Measurements from ENCODE around the gene ITPRIPL1.

ITPRIPL1 gene

DNA sequence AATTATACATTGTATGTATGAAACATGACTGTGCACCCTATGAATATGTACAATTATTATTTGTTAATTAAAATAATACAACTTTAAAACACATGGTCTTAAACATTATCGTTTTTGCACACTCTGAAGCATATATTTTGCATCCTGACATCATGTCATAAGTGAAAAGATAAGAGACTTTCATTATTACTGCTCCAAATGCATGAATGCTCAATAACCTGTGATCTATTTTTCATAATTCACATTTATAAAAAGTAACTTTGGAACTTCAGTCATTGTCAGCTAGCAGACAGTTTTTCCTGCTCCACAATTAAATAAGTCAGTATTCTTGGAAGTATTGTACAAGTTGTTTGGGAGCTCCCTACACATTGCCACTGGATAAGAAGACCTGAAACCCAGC is 1.3 kb upstream of the ITPRIPL1 start:
- no peak for DNase-seq

DNA sequence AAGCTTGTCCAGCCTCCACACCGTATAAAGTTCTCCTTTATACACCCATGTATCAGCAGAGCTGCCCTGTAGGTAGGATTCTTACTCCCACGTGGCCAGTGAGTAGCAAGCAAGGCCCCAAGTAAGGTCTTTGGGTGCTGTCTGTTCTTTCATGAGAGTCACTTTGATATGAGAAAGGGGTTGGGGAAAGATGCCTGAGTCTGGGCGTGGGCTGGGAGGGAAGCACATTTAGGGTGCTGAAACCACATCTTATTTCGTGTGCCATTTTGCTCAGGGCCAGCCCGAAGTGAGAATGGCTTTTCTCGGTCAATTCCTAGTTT is 436 bp upstream of the ITPRIPL1 start:
- DNase-seq: no peak

DNA sequence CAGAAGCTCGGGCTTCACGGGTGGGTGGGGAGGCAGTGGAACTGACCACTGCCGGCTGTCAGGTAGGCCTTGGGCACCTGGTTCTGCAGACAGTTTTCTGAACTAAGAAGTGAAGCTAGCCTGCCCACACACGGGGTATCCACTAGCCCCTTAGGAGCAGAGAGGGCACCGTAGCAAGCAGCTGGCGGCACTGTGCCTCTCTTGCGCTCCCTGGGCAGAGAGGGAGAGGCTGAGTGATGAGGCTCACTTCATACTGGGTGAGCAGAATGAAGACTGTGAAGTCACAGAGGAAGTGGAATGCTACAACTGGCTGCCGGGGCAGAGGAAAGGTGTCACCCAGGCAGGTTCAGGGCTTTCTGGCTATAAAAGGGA is 753 bp downstream of the ITPRIPL1 start:
- DNase-seq: no peak

DNA sequence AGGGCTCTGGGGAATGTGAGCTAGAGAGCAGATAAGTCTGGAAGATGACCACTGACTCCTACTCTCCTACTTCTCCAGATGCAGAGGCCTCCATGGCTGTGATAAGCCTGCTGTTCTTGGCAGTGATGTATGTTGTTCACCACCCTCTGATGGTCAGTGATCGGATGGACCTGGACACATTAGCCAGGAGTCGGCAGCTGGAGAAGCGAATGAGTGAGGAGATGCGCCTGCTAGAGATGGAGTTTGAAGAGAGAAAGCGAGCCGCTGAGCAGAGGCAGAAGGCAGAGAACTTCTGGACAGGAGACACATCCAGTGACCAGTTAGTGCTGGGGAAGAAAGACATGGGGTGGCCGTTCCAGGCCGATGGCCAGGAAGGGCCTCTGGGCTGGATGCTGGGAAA is 1.4 kb downstream of the ITPRIPL1 start:
- no peak for DNase-seq

DNA sequence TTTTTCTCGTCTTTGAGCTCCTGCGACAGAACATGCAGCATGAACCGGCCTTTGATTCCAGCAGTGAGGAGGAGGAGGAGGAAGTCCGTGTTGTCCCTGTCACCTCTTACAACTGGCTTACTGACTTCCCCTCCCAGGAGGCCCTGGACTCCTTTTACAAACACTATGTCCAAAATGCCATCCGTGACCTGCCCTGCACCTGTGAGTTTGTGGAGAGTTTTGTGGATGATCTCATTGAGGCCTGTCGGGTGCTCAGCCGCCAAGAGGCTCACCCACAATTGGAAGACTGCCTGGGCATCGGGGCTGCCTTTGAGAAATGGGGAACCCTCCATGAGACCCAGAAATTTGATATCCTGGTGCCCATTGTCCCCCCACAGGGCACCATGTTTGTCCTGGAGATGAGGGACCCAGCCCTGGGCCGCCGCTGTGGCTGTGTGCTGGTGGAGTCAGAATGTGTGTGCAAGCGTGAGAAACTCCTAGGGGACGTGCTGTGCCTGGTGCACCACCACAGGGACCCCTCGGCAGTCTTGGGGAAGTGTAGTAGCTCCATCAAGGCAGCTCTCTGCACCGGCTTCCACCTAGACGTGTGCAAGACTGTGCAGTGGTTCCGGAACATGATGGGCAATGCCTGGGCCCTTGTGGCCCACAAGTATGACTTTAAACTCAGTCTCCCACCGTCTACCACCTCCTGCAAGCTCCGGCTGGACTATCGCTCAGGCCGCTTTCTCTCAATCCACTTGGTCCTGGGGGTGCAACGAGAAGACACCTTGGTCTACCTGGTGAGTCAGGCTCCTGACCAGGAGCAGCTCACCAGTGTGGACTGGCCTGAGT is 2.1 kb downstream of the ITPRIPL1 start:
- no peak for DNase-seq

DNA sequence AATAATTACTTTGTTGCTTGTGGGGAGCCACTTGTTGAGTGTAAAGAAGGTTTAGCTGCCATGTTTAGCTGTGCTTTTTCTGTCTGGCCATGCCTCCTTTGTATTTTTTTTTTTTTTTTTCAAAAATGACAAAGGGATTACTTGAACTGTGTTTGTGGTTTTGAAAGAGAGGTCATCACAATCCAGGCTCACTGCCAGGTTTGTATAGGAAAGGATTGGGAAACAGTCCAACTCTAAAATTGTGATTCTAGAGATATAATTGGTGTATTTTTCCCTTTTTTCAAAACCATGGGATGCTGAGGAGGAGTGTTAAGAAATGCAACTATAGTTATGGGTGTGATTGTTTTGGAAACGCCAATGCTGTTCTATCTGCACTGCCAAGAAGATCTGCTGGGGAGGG is 4.3 kb downstream of the ITPRIPL1 start:
- DNase-seq: no peak

DNA sequence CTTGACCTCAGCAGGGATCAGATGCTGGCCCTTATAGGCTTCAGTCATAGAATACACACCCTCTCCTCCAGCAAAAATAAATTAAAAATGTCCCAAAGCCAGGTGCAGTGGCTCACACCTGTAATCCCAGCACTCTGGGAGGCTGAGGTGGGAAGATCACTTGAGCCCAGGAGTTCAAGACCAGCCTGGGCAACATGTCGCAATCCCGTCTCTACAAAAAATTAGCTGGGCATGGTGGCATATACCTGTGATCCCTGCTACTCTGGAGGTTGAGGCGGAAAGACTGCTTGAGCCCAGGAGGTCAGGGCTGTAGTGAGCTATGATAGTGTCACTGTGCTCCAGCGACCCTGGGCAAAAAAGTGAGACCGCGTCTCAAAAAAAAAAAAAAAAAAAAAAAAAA is 4.8 kb downstream of the ITPRIPL1 start:
- no peak for DNase-seq

DNA sequence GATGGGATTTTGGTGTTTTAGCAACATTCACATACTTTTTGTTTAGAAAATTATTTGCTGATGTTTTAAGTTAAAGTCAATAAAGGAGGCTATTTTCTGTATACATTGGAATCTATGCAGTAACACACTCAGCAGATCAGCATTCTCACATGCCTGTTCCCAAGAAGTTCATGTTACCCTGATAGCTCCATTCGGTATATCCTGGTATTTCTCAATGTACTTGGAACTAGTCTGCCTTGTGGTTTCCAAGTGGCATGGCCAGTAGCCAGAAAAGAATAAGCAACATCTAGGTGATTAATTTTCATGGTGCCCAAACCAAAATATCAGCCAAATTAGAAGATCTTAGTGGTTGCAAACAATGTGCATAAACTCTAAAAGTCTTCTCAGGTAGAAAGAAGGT is 5.3 kb downstream of the ITPRIPL1 start:
- no peak for DNase-seq

DNA sequence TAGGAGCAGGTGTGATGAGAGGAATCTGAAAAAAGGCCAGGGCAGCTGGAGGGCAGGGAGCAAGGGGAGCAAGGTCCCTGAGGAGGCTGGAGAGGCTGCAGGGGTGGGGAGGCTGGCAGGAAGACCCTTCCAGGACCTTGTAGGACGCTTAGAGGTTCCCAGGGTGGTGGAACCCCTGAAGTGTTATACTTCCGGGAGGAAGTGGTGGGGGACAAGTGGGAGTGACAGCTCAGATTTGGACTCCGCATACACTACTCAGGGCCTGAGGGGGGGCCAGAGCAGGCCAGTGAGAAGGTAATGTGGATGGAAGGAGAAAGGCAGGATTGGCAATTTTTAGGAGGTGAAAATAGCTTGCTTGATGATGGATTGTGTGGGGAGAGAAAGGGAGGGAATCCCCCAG is 8.6 kb downstream of the ITPRIPL1 start:
- no peak for DNase-seq

DNA sequence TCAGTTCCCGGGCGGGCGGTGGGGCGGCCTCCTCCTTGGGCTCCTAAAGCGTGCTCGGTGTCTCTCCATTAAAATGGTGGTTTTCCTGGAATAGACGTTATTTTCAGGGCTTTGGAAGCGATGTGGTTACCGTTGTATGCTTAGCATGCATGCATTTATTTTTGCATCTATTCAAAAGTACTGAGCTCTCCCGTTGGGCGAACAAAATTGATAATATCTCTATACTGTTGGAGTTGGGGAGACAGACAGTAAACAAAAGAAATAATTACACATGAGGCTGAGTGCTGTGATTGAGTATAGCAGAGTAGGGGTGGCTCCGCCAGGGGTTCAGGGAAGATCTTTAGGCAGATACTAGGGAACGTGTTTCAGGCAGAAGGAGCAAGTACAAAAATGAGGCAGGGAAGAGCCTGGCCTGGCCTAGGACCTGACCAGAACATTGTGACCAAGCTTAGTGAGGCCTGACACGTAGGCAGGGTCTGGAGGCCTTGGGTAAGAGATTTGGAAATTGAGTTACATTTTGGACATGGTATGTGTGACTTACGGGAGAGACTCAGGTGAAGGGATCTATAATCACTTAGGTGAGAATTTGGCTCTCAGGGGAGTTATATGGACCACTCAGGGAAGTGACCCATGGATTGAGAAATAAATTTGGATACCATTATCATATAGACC is 11.1 kb downstream of the ITPRIPL1 start:
- DNase-seq: no peak

DNA sequence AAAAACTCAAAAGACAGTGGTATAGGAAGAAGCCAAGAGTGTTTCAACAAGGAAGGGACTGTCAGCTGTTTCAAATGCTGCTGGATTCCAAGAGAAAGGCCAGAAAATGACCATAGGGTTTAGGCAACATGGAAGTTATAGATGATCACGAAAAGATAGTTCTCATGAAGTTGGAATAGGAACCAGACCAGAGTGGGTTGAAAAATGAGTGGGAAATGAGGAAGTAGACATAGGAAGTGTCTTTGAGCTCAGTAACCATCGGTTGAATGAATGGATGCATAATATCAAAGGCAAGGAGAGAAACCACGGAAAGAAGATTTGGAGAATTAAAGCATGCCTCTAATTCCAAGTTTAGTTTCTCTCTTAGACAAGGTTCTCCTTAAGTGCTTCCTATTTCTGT is 11.8 kb downstream of the ITPRIPL1 start:
- no peak for DNase-seq

DNA sequence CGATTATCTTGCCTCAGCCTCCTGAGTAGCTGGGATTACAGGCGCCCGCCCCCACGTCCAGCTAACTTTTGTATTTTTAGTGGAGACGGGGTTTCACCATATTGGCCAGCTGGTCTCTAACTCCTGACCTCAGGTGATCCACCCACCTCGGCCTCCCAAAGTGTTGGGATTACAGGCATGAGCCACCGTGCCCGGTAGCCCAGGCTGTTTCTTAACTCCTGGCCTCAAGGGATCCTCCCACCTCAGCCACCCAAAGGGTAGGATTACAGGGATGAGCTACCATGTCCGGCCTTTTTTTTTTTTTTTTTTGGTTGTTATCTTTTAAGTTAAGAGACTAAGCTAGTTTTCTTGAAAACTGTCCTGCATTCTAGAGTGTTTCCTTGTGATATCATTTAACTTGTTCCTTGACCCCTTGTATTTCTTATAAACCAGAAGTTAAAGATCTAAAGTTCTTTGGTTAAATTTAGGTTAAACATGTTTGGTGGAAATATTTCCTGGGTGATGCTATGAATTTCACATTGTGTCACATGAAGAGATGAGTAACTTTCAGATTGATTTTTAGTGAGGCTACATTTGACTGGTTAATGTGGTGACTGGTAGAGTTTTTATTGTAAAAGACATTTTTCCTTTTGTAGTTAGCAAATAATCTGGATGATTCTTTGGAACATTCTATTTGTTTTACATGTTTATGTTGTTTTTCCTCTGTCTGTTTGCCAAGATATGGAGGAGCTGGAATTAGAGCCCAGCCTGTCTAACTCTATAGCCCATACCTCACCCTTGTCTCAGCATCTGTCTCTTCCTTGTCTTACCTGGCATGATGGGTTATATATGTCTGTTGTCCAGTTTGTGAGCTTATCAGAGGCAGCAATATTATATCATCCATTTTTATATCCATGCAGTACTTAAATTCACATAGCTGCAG is 15.6 kb downstream of the ITPRIPL1 start:
- DNase-seq: no peak

DNA sequence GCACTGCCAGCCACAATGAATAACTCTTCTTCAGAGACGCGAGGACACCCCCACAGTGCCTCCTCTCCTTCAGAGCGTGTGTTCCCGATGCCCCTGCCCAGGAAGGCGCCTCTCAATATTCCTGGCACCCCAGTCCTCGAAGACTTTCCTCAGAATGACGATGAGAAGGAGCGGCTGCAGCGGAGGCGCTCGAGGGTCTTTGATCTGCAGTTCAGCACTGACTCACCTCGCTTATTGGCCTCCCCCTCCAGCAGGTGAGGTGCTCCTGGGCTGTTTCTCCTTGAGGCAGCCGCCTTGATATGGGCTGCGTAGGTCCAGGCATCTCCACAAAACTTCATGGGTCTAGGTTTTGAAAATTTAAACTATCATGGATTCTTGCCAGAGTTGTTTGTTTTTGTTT is 16.5 kb downstream of the ITPRIPL1 start:
- no peak for DNase-seq

DNA sequence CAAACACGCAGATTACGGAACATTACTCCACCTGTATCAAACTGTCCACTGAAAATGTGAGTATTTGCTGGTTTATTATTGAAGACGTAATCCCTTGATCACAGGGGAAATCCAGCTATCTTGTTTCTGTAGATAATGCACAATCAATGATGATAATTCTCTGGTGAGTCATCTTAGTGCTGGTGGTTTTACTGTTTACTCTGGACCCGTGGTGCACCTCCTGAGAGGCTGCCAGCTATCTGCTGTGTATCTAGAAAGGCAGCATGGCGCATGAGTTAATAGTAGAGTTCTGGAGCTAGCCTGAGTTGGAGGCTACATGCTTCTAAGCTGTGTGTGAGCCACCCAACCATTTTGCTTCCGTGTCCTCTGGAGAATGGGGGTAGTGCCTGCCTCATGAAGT is 17.0 kb downstream of the ITPRIPL1 start:
- DNase-seq: peak; percentile 32

DNA sequence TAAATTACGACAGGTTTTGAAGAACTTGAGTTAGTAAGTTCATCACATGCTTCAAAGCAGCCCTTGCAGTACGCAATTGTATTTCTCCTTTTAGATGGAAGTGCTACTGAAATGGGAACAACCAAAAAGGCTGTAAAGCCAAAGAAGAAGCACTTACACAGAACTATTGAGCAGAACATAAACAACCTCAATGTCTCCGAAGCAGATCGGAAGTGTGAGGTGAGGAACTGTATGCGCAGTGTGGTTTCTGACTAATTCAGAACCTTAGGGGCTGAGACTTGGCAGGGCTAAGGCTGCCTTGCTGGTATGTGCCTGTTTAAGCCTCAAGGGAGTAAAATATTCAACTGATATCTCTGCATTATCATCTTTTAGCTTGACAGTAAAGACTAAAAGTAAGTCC is 18.9 kb downstream of the ITPRIPL1 start:
- no peak for DNase-seq

DNA sequence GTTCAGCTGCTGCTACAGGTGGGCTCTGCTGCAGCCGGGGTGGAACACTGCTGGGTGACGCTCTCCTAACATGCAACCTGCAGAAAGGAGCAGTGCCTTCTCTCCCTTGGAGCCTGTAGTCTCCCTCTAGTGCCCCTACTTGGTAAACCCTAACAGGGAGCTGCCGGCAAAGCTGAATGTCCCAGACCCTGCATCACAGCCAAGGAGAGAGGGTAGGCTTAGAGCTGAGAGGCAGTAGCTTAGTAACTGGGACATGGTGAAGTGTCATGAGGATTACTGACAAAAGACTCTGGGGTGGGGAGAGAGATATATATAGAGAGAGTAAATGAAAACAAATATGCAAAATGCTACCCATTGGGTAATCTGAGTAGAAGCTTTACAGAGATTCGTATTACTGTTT is 20.3 kb downstream of the ITPRIPL1 start:
- DNase-seq: no peak

DNA sequence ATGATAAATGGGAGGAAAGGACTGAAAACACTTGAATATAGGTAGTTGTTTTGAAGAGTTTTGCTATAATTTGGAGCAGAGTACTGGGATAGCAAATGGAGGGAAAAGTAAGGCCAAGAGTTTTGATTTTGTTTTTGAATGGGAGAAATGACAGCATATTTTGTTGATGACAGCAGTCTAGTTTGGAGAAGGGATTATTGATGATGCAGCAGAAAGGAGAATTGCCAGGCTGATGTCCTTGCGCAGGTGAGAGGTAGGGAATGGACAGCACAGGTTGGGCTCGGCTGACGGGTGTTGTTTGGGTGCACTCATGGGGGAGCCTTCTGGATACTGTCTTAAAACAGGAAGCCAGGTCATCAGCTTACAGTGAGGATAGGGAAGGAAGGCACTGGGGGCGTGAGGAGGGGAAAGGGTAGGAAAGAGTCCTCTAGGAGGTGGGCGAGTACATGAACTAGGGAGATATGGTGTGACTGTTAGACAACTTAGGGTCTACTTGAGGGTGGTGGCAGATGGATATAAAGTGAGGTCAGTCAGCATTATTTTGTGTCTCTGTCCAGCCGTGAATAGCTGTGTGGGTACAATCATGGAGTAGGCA is 20.8 kb downstream of the ITPRIPL1 start:
- DNase-seq: no peak

DNA sequence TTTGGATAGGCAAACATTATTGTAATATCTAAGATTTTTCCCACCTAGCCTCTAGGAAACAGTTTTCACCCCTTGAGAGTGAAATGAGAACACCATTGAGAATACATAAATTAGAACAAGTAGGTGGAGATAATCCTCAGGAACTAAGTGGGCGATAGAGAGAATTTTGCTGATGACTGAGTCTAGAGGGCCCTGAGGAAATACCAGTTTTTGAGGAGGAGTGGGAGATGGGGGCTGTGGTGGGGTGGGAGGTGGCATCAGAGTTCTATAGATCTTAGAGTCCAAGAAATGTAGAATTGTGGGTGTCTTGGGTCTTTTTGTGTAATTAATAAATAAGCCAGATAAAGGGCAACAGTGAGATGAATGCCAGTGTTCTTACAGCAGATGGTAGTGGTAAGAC is 22.3 kb downstream of the ITPRIPL1 start:
- DNase-seq: no peak

DNA sequence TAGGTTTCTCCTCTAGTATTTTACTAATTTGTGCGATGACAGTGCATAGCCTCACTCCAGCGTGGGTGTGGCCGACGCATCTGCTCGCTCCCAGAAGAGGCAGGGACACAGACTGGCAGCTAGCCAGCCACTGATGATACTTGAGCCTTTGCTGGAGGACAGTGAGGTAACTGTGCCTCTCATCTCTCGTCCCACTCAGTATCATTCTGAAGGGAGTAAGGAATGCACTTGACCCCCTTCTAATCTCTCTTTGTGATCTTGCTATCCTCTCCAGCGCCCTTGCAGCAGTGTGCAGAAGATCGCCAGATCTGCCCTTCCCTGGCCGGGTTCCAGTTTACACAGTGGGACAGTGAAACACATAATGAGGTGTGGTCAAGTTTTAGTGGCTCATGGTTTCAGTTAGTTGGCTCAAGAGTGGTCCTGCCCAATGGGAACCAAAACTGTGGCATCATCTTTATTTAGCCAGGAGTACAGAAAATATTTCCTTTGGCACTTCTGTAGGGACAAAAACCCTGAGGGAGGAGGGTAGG is 28.0 kb downstream of the ITPRIPL1 start:
- no peak for DNase-seq

DNA sequence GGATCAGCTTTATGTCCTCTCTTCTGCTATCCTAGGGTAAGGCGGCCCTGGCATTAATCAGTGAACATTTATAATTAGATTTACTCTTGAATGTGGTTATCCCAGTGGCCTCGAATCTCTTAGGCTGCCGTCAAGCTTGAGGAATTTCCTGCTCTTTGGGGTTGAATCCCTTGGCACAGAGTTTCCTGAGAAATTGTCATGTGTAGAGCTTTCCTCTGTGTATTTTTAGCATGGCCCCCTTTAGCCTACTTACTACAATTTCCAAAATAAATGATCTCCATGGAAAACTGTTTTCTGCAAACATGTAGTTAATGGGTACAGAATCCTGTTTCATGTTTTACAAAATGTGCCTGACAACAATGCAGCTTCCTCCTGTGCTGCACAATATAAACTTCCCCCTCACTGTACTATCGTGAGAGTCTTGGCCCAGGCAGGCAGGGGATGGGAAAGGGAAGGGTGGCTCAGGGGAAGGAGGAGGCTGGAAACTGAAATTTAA is 28.5 kb downstream of the ITPRIPL1 start:
- DNase-seq: no peak

DNA sequence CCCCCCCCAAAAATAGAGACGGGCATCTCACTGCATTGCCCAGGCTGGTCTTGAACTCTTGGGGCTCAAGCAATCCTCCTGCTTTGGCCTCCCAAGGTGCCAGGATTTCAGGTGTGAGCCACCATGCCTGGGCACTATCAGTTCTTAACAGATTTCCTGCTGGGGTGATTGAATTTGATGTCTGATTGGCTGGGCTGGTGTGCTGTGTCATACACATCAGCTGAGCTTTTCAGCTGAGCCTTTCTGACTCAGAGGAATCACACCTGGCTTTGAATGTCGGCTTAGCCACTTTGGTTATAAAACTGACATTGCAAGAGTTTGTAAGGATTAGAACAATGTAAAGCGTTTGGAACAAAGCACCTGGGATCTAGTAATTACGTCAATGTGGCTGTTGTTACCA is 29.4 kb downstream of the ITPRIPL1 start:
- no peak for DNase-seq

DNA sequence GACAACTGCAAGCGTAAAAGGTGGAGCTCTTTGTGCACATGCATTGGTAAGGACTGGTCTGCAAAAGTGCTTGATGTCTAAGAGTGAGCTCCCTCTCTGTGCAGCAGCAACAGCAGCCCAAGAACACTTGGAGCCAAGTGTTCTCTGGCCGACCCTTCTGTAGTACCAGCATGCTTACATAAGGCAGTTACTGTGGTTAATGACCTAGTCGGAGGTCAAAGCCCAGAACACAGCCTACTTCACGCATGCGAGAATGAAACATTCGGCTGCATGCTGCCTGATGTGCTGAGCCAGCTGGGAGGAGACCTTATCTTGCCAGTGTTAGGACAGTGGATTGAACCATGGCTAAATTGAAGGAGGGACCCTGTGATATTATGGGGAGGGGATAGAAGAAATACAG is 31.8 kb downstream of the ITPRIPL1 start:
- DNase-seq: no peak

DNA sequence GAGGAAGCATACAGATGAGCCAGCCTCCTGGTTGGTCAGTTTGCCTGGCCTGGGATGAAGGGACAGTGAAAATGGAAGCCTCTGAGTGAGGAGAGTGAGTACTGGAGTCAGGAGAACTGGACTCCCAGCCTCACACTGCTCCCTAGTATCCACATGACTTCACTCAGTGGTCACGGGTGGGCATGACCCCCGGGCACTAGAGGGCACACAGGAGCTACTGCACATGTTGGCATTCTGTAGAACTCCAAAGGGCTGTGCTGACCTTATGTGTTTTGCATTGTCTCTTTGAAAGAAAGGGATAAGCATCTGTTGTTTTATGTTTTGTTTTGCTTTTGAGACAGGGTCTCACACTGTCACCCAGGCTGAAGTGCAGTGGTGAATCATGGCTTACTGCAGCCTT is 34.2 kb downstream of the ITPRIPL1 start:
- no peak for DNase-seq
